HL-60 (cell line): ENCODE data around the gene PASK.

Experiments used
- GABPA ChIP-seq: IDR thresholded peaks from 2 replicates; pipeline ENCODE4 v1.6.1; 2012; ENCODE audit warnings: low read depth
- POLR2AphosphoS5 ChIP-seq: IDR thresholded peaks from 2 replicates; pipeline ENCODE4 v1.6.1; 2012; ENCODE audit warnings: low read depth
- SPI1 ChIP-seq: IDR thresholded peaks from 2 replicates; pipeline ENCODE4 v1.6.1; 2012; ENCODE audit warnings: low read depth, mild to moderate bottlenecking, borderline replicate concordance
- TF ChIP-seq, protein P1 (sequence below): IDR thresholded peaks from one replicate; pipeline ENCODE4 v1.5.1; 2011; ENCODE audit warnings: low read length, control low read depth, inconsistent platforms; ENCODE audit not compliant: insufficient read depth

DNA sequence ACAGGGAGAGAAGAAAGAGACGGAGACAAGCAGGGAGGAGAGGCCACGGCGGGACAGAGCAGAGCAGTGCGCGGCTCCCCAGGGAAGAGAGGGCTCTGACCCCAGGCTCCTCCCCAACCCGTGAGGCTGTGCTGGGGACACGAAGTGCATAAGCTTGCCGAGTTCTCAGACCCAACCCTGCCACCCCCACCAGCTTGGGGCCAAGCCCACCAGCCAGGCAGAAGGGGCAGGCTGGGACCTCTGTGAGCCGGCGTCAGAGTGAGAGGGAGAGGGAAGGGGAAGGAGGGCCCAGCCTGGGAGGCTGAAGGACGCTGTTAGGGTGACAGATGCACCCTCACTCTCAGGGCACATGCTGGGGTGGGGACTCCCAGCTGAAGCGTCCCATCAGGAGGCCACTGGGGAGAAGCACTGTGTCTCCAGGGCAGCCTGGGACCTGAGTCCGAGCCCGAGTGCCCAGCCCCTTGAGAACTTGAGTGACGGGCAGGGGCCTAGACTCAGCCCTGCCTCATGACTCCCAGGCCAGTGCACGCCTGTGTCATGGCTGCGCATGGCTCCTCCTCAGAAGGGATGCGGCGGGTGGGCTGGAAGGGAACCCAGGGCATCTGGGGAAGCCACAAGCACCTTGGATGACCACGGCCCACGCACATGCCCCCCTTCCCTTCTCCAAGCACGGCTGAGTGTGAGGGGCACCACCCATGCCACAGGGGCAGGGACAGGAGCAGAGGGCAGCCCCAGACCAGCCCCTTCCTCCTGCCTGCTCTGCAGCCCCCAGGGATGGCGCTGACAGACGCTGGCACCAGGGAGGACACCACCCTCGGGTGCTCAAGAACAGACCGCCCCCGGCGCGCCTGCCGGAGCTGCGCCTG lies 78.2 kb downstream of the PASK start:
- TF ChIP-seq, protein P1, sequence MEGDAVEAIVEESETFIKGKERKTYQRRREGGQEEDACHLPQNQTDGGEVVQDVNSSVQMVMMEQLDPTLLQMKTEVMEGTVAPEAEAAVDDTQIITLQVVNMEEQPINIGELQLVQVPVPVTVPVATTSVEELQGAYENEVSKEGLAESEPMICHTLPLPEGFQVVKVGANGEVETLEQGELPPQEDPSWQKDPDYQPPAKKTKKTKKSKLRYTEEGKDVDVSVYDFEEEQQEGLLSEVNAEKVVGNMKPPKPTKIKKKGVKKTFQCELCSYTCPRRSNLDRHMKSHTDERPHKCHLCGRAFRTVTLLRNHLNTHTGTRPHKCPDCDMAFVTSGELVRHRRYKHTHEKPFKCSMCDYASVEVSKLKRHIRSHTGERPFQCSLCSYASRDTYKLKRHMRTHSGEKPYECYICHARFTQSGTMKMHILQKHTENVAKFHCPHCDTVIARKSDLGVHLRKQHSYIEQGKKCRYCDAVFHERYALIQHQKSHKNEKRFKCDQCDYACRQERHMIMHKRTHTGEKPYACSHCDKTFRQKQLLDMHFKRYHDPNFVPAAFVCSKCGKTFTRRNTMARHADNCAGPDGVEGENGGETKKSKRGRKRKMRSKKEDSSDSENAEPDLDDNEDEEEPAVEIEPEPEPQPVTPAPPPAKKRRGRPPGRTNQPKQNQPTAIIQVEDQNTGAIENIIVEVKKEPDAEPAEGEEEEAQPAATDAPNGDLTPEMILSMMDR, result no peak
- TF ChIP-seq POLR2AphosphoS5 (no peak), GABPA (no peak), SPI1 (no peak)
